Adipocyte (in vitro differentiated cells): ENCODE results near the gene MTHFR.
A peak's percentile ranks its signal among the peaks of the same experiment; 100 is the strongest.

Source experiments
- DNase-seq: peaks from one replicate; pipeline ENCODE4 v3.0.0-alpha.2; 2015; ENCODE audit warnings: low read depth
- H3K27me3 ChIP-seq: replicated peaks from 2 replicates; pipeline ENCODE4 v1.7.0; 2013; ENCODE audit warnings: mild to moderate bottlenecking, low read length, moderate library complexity; ENCODE audit not compliant: control insufficient read depth, insufficient read depth
- H3K36me3 ChIP-seq: 2 replicates; pipeline ENCODE4 v1.7.0; 2013; ENCODE audit warnings: low read length, mild to moderate bottlenecking, moderate library complexity; ENCODE audit not compliant: control insufficient read depth, insufficient read depth, severe bottlenecking
- H3K4me1 ChIP-seq: 2 replicates; pipeline ENCODE4 v1.7.0; 2013; ENCODE audit warnings: mild to moderate bottlenecking, low read length, moderate library complexity; ENCODE audit not compliant: control insufficient read depth, insufficient read depth
- H3K4me3 ChIP-seq: 2 replicates; pipeline ENCODE4 v1.7.0; 2013; ENCODE audit warnings: mild to moderate bottlenecking, low read length, moderate library complexity
- H3K9ac ChIP-seq: 2 replicates; pipeline ENCODE4 v1.7.0; 2013; ENCODE audit warnings: mild to moderate bottlenecking, low read length, moderate library complexity
- H3K9me3 ChIP-seq: 2 replicates; pipeline ENCODE4 v1.7.0; 2013; ENCODE audit warnings: mild to moderate bottlenecking, low read length, moderate library complexity; ENCODE audit not compliant: control insufficient read depth

Gene MTHFR

DNA sequence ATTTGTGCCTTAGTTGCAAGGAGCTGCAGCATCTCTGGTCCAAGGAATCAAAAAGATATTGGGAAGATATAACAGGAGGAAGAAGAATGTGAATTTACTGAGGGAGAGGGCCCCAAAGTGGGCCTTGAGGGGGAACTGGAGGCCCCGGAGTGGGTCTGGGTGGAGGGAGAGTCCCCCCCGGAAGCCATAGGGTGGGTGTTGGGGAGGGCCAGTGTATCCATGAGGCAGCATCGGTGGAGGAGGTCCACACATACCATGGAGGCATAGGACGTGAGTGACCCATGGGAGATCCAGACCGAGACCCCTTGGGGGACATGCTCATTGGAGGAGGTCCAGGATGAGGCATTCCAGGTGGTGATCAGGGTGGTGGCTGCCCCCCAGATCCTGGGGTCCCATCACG lies 44.5 kb downstream of the MTHFR start:
- no peak for DNase-seq
- Histone ChIP-seq H3K27me3 (peaks cover 35% of the 10 kb centered on the region), H3K9ac (no peak overlapping the region), H3K4me1 (no peaks in the 10 kb centered on the region), H3K4me3 (no peak overlapping the region), H3K9me3 (peaks cover 6% of the 10 kb centered on the region), H3K36me3 (no peaks in the 10 kb centered on the region)

DNA sequence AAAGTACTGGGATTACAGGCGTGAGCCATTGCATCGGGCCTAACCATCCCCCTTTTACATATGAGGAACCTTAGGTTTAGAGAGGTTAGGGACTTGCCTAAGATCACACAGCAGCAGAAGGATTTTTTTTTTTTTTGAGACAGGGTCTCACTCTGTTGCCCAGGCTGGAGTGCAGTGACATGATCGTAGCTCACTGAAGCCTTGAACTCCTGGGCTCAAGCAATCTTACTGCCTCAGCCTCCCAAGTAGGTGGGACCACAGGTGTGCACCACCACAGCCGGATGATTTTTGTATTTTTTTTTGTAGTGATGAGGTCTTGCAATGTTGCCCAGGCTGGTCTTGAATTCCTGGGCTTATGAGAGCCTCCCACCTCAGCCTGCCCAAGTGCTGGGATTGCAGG lies 46.0 kb downstream of the MTHFR start:
- no peak for DNase-seq
- Histone ChIP-seq H3K36me3 (no peaks in the 10 kb centered on the region), H3K9ac (no peak overlapping the region), H3K4me3 (no peak overlapping the region), H3K9me3 (peaks cover 6% of the 10 kb centered on the region), H3K27me3 (peaks cover 29% of the 10 kb centered on the region), H3K4me1 (no peaks in the 10 kb centered on the region)

DNA sequence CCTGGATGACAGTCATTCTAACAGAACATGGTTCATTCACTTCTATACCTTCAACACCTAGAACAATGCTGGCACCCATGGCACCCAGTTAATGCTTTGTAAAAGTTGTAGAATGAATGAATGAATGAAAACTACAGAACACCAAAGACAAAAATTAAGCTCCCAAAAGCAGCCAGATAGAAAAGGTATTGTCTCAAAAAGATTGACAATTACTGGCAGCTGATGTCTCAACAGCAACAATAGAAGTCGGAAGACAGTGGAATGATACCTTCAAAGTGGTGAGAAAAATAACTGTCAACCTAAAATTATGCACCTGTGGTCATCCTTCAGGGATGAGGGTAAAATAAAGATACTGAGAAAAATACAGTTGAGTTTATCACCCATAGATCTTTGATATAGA lies 48.7 kb downstream of the MTHFR start:
- DNase-seq: no peak
- Histone ChIP-seq H3K4me3 (no peak overlapping the region), H3K36me3 (no peaks in the 10 kb centered on the region), H3K9ac (no peak overlapping the region), H3K27me3 (peaks cover 29% of the 10 kb centered on the region), H3K9me3 (peaks cover 6% of the 10 kb centered on the region), H3K4me1 (no peaks in the 10 kb centered on the region)

DNA sequence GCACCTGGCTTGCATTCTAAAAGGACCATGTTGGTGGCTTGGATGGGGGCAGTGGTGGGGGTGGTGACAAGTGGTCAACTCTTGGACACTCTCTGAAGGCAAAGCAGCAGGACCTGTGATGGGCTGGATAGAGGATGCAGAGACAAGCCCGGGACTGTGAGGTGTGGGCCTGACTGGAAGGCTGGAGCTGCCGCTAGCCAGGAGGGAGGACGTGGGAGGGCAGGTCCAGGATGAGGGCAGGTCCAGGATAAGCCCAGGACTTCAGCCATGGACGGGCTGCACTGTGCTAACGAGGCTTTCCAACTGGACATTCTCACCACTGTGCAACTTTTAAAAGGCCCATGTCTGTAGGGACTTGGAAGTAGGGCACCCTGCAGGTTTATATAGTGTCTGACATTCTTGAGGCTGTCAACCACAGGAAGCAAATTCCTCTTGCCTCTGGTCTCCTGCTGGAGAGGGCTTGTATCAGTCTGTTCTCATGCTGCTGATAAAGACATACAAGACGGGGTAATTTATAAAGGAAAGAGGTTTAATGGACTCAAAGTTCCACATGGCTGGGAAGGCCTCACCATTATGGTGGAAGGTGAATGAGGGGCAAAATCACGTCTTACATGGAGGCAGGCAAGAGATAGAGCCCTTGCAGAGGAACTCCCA lies 52.1 kb downstream of the MTHFR start:
- DNase-seq: no peak
- H3K36me3 ChIP-seq: peaks cover 23% of the 10 kb centered on the region
- H3K27me3 ChIP-seq: peaks cover 17% of the 10 kb centered on the region
- no peak overlapping the region for H3K4me3 ChIP-seq
- H3K9me3 ChIP-seq: peaks cover 6% of the 10 kb centered on the region
- H3K9ac ChIP-seq: no peak overlapping the region
- H3K4me1 ChIP-seq: no peaks in the 10 kb centered on the region

DNA sequence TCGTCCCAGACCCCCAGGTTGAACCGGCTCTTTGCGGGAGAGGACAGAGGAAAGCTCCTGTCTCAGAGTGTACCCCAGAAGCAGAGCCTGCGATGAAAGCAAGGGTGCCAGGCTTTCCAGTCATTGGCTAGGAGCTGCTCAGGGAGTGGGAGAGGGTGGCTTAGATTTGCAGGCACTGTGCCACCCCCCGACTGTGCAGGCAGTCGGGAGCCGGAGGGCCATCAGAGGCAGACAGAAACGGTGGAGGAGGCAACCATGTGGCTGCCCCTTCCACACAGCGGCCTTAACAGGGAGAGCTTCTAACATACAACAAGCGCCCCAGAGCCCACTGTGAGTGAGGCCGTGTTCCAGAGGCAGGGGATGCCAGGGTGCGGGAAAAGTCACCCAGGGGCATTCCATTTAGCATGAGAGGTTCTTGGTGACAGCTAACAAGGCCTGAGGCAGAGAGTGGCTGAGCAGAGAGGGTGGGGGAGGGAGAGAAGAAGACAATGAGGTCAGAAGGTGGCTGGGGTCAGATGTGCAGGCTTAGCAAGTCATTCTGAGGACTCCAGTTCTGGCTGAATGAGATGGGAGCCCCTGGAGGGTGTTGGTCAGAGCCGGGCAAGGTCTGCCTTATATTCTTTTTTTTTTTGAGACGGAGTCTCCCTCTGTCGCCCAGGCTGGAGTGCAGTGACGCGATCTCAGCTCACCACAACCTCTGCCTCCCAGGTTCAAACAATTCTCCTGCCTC lies 53.2 kb downstream of the MTHFR start:
- Histone ChIP-seq H3K36me3 (peaks cover 31% of the 10 kb centered on the region), H3K4me3 (no peak overlapping the region), H3K9me3 (peaks cover 6% of the 10 kb centered on the region), H3K27me3 (peaks cover 17% of the 10 kb centered on the region), H3K9ac (no peak overlapping the region), H3K4me1 (no peaks in the 10 kb centered on the region)
- DNase-seq: no peak

DNA sequence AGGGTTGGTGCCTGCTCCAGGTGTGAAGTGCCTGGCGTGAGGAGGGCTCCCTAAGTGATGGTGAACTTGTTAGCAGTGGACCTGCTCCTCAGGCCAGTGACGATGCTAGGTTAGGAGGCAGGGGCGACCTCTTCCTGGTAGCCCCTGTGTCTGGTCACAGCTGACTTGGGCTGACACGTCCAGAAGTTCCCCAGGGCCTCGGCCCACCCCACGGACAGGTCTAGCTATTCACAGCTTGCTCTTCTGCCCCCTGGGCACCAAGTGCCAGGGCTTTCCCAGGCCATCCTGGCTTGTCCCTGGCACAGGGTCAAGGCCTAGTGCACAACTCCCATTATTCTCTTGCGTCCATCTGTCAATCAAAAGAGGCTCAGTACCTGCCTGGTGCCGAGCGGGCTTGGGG lies 54.7 kb downstream of the MTHFR start:
- Histone ChIP-seq H3K27me3 (peaks cover 11% of the 10 kb centered on the region), H3K9me3 (no peaks in the 10 kb centered on the region), H3K4me3 (no peak overlapping the region), H3K36me3 (peaks cover 38% of the 10 kb centered on the region), H3K9ac (no peak overlapping the region), H3K4me1 (no peaks in the 10 kb centered on the region)
- DNase-seq: no peak

DNA sequence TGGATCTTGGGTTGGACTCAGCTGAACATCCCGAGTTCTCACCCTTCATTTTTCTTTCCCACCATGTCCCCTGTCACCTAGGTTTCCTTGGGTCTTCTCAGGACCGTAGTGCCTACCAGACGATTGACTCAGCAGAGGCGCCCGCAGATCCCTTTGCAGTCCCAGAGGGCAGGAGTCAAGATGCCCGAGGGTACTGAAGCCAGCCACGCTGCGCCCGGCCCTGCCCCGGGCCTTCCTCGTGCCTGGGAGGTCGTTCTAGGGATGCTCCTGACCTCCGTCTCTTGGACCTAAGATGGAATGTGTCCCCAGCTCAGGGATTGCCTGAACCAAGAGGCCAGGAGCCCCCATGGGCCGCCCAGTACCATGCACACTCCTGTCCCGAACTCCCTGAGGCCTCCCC lies 55.8 kb downstream of the MTHFR start:
- Histone ChIP-seq H3K36me3 (peaks cover 41% of the 10 kb centered on the region), H3K27me3 (peaks cover 8% of the 10 kb centered on the region), H3K4me1 (no peaks in the 10 kb centered on the region), H3K9ac (no peak overlapping the region), H3K4me3 (no peak overlapping the region), H3K9me3 (no peaks in the 10 kb centered on the region)
- no peak for DNase-seq

DNA sequence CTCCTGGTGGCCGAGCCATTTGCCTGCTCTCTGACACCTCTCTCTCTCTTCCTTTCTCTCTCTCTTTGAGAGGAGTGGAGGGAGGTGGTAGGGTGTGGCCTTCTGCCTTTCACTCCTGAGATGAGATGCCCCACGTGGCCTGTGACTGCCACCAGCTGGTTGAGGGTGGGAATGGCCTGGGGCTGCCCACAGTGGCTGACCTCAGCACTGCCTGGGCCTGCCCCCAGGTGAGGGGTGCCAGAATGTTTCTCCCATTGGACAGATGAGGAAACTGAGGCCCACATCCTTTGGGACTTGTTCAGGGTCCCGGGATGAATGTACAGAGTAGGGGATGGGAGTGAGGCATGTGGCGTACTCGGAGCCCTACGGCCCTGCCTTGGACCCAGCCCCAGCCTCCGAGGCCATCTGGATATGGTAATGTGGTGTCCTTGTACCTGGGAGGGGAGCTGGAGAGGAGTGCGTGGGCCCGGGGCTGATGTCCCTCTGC lies 56.5 kb downstream of the MTHFR start:
- Histone ChIP-seq H3K9me3 (no peaks in the 10 kb centered on the region), H3K36me3 (peaks cover 41% of the 10 kb centered on the region), H3K27me3 (peaks cover 5% of the 10 kb centered on the region), H3K4me3 (no peak overlapping the region), H3K4me1 (no peaks in the 10 kb centered on the region), H3K9ac (no peak overlapping the region)
- peak; percentile 8 for DNase-seq

DNA sequence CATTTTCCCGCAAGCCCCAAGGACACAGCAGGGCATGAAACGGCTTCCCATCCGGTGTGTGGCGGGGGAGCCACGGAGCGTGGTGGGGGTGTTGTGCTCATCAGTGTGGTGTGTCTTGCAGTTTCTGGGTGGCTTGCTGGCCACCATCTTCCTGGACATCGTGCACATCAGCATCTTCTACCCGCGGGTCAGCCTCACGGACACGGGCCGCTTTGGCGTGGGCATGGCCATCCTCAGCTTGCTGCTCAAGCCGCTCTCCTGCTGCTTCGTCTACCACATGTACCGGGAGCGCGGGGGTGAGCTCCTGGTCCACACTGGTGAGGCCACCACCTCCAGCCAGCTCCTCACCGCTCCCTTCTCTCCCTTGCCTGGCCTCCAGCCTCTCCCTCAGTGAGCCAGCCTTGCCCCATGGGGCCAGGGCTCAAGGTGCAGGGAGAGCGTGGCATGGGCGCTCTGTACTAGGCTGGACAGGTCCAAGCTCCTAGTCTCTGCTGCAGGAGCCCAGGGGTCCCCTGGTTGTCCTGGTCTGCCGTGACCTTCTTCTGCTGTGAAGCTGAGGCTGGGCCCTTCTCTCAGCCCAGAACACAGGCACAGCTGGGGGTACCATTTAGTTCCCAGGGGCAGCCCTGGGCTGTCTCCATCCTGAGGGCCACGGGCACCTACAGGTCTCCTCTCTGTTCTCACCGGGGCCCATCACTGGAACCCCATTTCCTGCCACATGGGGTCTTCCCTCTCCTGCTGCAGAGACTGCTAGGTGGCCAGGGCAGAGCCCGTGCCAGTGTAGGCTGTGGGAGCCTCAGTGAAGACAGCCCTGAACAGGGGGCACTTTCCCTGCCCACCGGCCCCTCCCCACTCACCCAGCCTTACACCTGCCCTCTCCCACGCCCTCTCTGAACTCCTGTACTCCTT lies 57.2 kb downstream of the MTHFR start:
- Histone ChIP-seq H3K4me1 (no peaks in the 10 kb centered on the region), H3K4me3 (no peak overlapping the region), H3K9me3 (no peaks in the 10 kb centered on the region), H3K27me3 (no peaks in the 10 kb centered on the region), H3K9ac (no peak overlapping the region), H3K36me3 (peaks cover 41% of the 10 kb centered on the region)
- no peak for DNase-seq

DNA sequence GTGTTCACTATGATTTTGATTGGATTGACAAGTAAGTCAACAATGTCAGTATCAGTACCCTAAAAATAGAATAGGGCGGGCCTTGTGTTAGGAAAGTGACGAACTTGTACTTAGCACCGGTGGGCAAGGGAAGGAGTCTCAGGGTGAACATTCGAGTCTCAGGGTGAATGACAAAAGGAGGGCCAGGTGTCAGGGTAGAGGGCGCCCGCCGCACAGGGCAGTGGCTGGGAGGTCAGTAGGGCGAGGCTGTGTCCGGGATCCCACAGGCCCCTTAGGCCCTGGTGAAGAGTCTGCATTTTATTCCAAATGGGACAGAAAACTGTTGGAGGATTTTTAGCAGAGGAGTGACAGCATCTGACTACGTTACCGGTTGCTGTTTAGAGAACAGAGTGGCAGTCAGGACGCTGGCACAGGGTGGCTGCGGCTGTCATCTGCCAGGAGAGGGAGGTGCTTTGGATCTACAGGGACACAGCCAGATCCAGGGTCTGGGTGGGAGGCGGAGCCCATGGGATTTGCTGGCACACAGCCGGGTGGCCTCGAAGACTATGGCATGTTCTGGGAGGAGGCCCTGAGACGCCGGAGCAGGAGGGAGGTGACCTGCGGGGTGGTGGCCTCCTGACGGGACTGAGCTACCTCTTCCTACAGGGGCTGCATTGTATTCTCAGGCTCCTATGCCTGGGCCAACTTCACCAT lies 58.8 kb downstream of the MTHFR start:
- Histone ChIP-seq H3K4me3 (no peak overlapping the region), H3K9ac (no peak overlapping the region), H3K27me3 (no peaks in the 10 kb centered on the region), H3K4me1 (peaks cover 5% of the 10 kb centered on the region), H3K36me3 (peaks cover 41% of the 10 kb centered on the region), H3K9me3 (no peaks in the 10 kb centered on the region)
- DNase-seq: no peak

DNA sequence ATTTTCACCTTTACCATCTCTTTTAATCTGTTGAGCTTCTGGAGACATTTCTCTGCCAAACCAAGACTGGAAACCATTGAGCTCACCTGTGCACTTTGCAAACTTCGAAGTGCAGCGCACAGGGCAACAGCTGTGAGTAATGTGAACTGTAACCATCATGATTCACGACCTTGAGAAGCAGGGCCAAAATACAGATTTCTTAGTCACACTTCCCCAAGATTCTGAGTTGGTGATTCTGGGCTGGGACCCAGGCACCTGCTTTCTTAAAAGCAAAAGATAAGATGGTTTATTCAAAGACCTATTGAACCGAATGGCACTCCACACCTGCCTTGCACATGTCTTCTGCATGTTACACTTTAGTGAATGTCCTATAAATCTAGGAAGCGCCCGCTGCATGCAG lies 59.7 kb downstream of the MTHFR start:
- Histone ChIP-seq H3K9me3 (no peaks in the 10 kb centered on the region), H3K27me3 (no peaks in the 10 kb centered on the region), H3K9ac (no peak overlapping the region), H3K36me3 (peaks cover 39% of the 10 kb centered on the region), H3K4me3 (no peak overlapping the region), H3K4me1 (peaks cover 5% of the 10 kb centered on the region)
- DNase-seq: no peak
